Stimulated activated CD4-positive, alpha-beta T cell treated with anti-CD3 and anti-CD28 coated beads, Interleukin-15, amount 100 ng/mL, for 24 hours (primary cell): ENCODE measurements around the gene RPUSD1.
A peak's percentile ranks its signal among the peaks of the same experiment; 100 is the strongest.

Experiments used
- DNase-seq: peaks from one replicate; pipeline ENCODE4 v3.0.0-alpha.2; 2020

Gene RPUSD1

GRCh38 chr16:741986-742629 is 46.1 kb downstream of the RPUSD1 start:
- no peak for DNase-seq

GRCh38 chr16:740764-741505 is 47.2 kb downstream of the RPUSD1 start, which contains the start of gene CIAO3:
Gene CIAO3 (minus strand): TSS chr16:740997. CDS start chr16:740985, 12 bp downstream.
- peak; percentile 94 for DNase-seq

GRCh38 chr16:740459-740763 is 47.8 kb downstream of the RPUSD1 start:
- DNase-seq: no peak

DNA sequence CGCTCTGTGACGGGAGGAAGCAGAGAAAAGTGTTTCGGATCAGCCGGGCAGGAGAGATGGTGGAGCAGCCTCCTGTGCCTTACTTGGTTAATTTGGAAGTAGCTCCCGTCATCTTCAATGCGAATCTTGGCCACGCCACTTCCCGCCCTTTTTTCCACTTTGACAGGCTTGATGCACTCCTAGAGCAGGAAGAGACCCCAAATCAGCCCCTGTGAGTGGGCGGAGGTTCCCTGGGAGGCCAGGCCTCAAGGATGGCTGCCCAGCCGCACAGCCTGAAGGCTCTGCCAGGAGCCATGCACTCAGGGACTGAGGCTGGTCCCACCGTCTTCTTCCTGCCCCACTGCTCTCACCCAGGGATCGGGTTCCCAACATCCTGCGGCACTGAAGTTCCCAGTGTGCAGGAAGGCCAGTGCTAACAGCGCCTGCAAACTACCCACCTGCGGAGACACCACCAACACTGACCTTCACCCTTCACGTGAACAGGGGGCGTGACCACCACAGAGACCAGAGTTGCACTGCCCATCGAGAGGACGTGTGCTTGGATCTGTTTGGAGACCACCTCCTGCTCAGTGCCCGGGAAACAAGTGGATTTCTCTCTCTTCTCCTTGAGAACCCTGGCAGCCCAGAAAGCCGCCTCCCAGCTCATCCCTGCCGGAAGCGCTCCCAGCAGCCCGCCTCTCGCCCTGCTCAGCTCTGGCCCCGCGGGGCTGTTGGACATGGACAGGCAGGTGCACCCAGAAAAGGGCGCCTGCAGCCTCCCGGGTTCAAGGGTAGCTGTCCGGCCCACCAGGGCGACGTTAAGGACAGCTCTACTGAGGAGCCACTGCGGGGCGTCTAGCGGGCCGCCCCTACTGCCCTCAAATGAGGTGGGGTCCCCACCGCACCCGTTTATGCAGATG is 48.4 kb downstream of the RPUSD1 start:
- DNase-seq: no peak

- no peak for DNase-seq
These were observed 51.2 kb downstream of the RPUSD1 start for GRCh38 chr16:736936-737481.

- peak; percentile 79 for DNase-seq
These were observed 52.2 kb downstream of the RPUSD1 start for GRCh38 chr16:735982-736453.

- DNase-seq: no peak
These were observed 53.0 kb downstream of the RPUSD1 start for GRCh38 chr16:734981-735881.
